Measurements from ENCODE around the gene DAP.

GRCh38 chr5:10704949-10705621 is 55.9 kb downstream of the DAP start:
- TF ChIP-seq CEBPB (IDR thresholded peaks at IDR 0.05; ENCODE audit: borderline replicate concordance in 1 of 2, low read depth in 2 of 2, low read length in 2 of 2) (no peak), TCF12 (IDR thresholded peaks at IDR 0.05; ENCODE audit: low read depth, low read length) (no peak), EP300 (IDR thresholded peaks at IDR 0.05; ENCODE audit: borderline replicate concordance in 1 of 2, control insufficient read depth in 1 of 2, low read depth in 2 of 2, low read length in 2 of 2) (no peak), CTCF (IDR thresholded peaks at IDR 0.05 in 2 of 3, conservative IDR thresholded peaks at IDR 0.05 in 1 of 3; ENCODE audit: control insufficient read depth in 2 of 3, extremely low read depth in 1 of 3, insufficient read depth in 1 of 3, low read depth in 3 of 3, low read length in 3 of 3) (no peak), CBFB (IDR thresholded peaks at IDR 0.05; ENCODE audit: low read depth) (no peak), IKZF1 (conservative IDR thresholded peaks at IDR 0.05) (peak; percentile 33; the same call in 1 of the 2 replicates), SREBF1 (IDR thresholded peaks at IDR 0.05; ENCODE audit: low read length) (no peak), USF2 (IDR thresholded peaks at IDR 0.05; ENCODE audit: borderline replicate concordance, low read depth, low read length) (no peak), NFYB (IDR thresholded peaks at IDR 0.05; ENCODE audit: insufficient read depth, low read depth, low read length) (no peak), NRF1 (conservative IDR thresholded peaks at IDR 0.05; ENCODE audit: low read depth, low read length) (no peak), STAT3 (IDR thresholded peaks at IDR 0.05; ENCODE audit: low read depth, low read length) (no peak), RAD51 (IDR thresholded peaks at IDR 0.05) (no peak), POLR2A (IDR thresholded peaks at IDR 0.05; ENCODE audit: low read depth, low read length) (no peak), RAD21 (IDR thresholded peaks at IDR 0.05; ENCODE audit: insufficient read depth, low read depth, low read length) (no peak)

Data from GM12878 (cell line).